H1 (cell line): ENCODE data around the gene ZNF385B. TPM values are rescaled to one million over a fixed set of nuclear protein-coding genes. Genes with fewer than 3 reads are reported as not detected.

Experiments
- CTCF ChIA-PET: fragments of 300-600 bp; sonication (Branson Sonifier 250); formaldehyde crosslinking; loops from one replicate; lab custom pipeline; 2021; ENCODE audit not compliant: partially characterized antibody; lab: Charles Lee
- POLR2A ChIA-PET: fragments of 300-600 bp; sonication (Branson Sonifier 250); formaldehyde crosslinking; loops from one replicate; lab custom pipeline; 2021; ENCODE audit warnings: inconsistent platforms; ENCODE audit not compliant: partially characterized antibody; lab: Charles Lee
- DNase-seq, 2 experiments: peaks; one replicate each; pipeline versions ENCODE4 v3.0.0 to v3.0.0-alpha.2; 2010 to 2022; ENCODE audit warnings: low spot score in 2 of 2, low read depth in 1 of 2, mixed read lengths in 1 of 2
- FAIRE-seq: peaks from 2 replicates; lab custom pipeline; 2011; peaks lifted over from hg19 to GRCh38; lab: Jason Lieb, UNC
- H2AFZ ChIP-seq: 2 replicates; pipeline ENCODE4 v1.8.1; 2012; ENCODE audit warnings: low read length, inconsistent platforms
- H2AK5ac ChIP-seq: 2 replicates; pipeline ENCODE4 v1.6.1; 2013; ENCODE audit warnings: low read depth, low read length
- H2BK120ac ChIP-seq: replicated peaks from 2 replicates; pipeline ENCODE3; 2013; ENCODE audit warnings: low read depth, low read length, inconsistent platforms
- H2BK12ac ChIP-seq: 2 replicates; pipeline ENCODE4 v1.6.1; 2013; ENCODE audit warnings: low read depth, low read length
- H2BK15ac ChIP-seq: 2 replicates; pipeline ENCODE4 v1.6.1; 2013; ENCODE audit warnings: low read length
- H2BK20ac ChIP-seq: 2 replicates; pipeline ENCODE4 v1.6.1; 2013; ENCODE audit warnings: low read length
- H2BK5ac ChIP-seq: 2 replicates; pipeline ENCODE4 v1.6.1; 2013; ENCODE audit warnings: low read depth, low read length
- H3K14ac ChIP-seq: 2 replicates; pipeline ENCODE4 v1.6.1; 2013; ENCODE audit warnings: inconsistent platforms; ENCODE audit not compliant: insufficient read length
- H3K18ac ChIP-seq: 2 replicates; pipeline ENCODE4 v1.6.1; 2013; ENCODE audit warnings: low read length; ENCODE audit errors: extremely low read depth
- H3K23ac ChIP-seq: 2 replicates; pipeline ENCODE4 v1.6.1; 2013; ENCODE audit warnings: inconsistent platforms; ENCODE audit not compliant: insufficient read length
- H3K23me2 ChIP-seq: 2 replicates; pipeline ENCODE4 v1.6.1; 2013; ENCODE audit warnings: low read depth, low read length
- H3K27ac ChIP-seq: 2 replicates; pipeline ENCODE4 v1.6.1; 2011; ENCODE audit warnings: low read depth, low read length, inconsistent platforms
- H3K27me3 ChIP-seq, 4 experiments: replicated peaks in 1 of 4; 1 replicate in 1 of 4; 2 replicates in 3 of 4; pipeline versions ENCODE4 v1.6.1 to v1.8.1; 2011 to 2013; ENCODE audit warnings: low read length in 3 of 4, mild to moderate bottlenecking in 3 of 4, inconsistent platforms in 2 of 4, mixed read lengths in 2 of 4, moderate library complexity in 1 of 4; ENCODE audit not compliant: control insufficient read depth in 3 of 4, insufficient read depth in 3 of 4; ENCODE audit errors: extremely low read depth in 1 of 4
- H3K36me3 ChIP-seq, 4 experiments: 2 replicates each; pipeline versions ENCODE4 v1.6.1 to v1.8.1; 2011 to 2013; ENCODE audit warnings: mild to moderate bottlenecking in 4 of 4, low read length in 3 of 4, moderate library complexity in 2 of 4, control low read depth in 1 of 4, inconsistent platforms in 1 of 4; ENCODE audit not compliant: insufficient read depth in 4 of 4, control insufficient read depth in 2 of 4
- H3K4ac ChIP-seq: replicated peaks from 2 replicates; pipeline ENCODE3; 2013; ENCODE audit warnings: low read length, low read depth, mixed read lengths, inconsistent platforms; ENCODE audit not compliant: insufficient read length
- H3K4me1 ChIP-seq, 4 experiments: replicated peaks in 1 of 4; 1 replicate in 1 of 4; 2 replicates in 3 of 4; pipeline versions ENCODE4 v1.6.1 to v1.8.1; 2011 to 2013; ENCODE audit warnings: low read length in 3 of 4, inconsistent platforms in 2 of 4, mixed read lengths in 1 of 4; ENCODE audit not compliant: insufficient read depth in 4 of 4, control insufficient read depth in 3 of 4
- H3K4me2 ChIP-seq, 2 experiments: 2 replicates each; pipeline versions ENCODE4 v1.6.1 to v1.8.1; 2011 to 2013; ENCODE audit warnings: low read depth in 2 of 2, low read length in 2 of 2, control low read depth in 1 of 2, inconsistent platforms in 1 of 2, mild to moderate bottlenecking in 1 of 2; ENCODE audit not compliant: insufficient read depth in 1 of 2
- H3K4me3 ChIP-seq, 4 experiments: fragments of 200-600, 300-600 bp in 1 of 4; sonication (generic), shearing (Covaris generic), sonication (Bioruptor Twin) in 1 of 4; 2 replicates each; pipeline versions ENCODE4 v1.5.1 to v1.8.1; 2011 to 2016; ENCODE audit warnings: low read length in 4 of 4, low read depth in 3 of 4, control low read depth in 2 of 4, inconsistent platforms in 2 of 4, mild to moderate bottlenecking in 2 of 4, mixed read lengths in 1 of 4, moderate library complexity in 1 of 4; ENCODE audit not compliant: insufficient read depth in 2 of 4; ENCODE audit errors: extremely low read depth in 1 of 4
- H3K56ac ChIP-seq: replicated peaks from 2 replicates; pipeline ENCODE3; 2013; ENCODE audit warnings: low read depth, mild to moderate bottlenecking, mixed read lengths, low read length, inconsistent platforms; ENCODE audit not compliant: insufficient read length
- H3K79me1 ChIP-seq: 2 replicates; pipeline ENCODE4 v1.6.1; 2013; ENCODE audit warnings: low read depth, low read length, control low read depth
- H3K79me2 ChIP-seq, 2 experiments: 2 replicates each; pipeline versions ENCODE4 v1.6.1 to v1.8.1; 2012 to 2013; ENCODE audit warnings: low read length in 2 of 2, mild to moderate bottlenecking in 2 of 2, inconsistent platforms in 1 of 2; ENCODE audit not compliant: insufficient read depth in 2 of 2, control insufficient read depth in 1 of 2
- H3K9ac ChIP-seq, 4 experiments: replicated peaks in 1 of 4; 1 replicate in 1 of 4; 2 replicates in 3 of 4; pipeline versions ENCODE4 v1.6.1 to v1.8.1; 2011 to 2013; ENCODE audit warnings: low read depth in 3 of 4, low read length in 3 of 4, control low read depth in 2 of 4, mild to moderate bottlenecking in 2 of 4, moderate library complexity in 2 of 4, inconsistent platforms in 1 of 4; ENCODE audit errors: extremely low read depth in 1 of 4
- H3K9me3 ChIP-seq, 2 experiments: 2 replicates each; pipeline versions ENCODE4 v1.6.1 to v1.8.1; 2012 to 2013; ENCODE audit warnings: mild to moderate bottlenecking in 2 of 2, moderate library complexity in 2 of 2, control low read depth in 1 of 2, inconsistent platforms in 1 of 2, low read depth in 1 of 2, low read length in 1 of 2, mixed read lengths in 1 of 2; ENCODE audit not compliant: insufficient read depth in 2 of 2
- H4K20me1 ChIP-seq, 2 experiments: replicated peaks in 1 of 2; 2 replicates each; pipeline versions ENCODE3 to v1.8.1; 2011 to 2013; ENCODE audit warnings: inconsistent platforms in 2 of 2, low read length in 2 of 2, mild to moderate bottlenecking in 1 of 2; ENCODE audit not compliant: insufficient read depth in 2 of 2, control insufficient read depth in 1 of 2
- H4K5ac ChIP-seq: 2 replicates; pipeline ENCODE4 v1.6.1; 2013; ENCODE audit warnings: low read length, low read depth, mixed read lengths, inconsistent platforms; ENCODE audit not compliant: insufficient read length
- H4K8ac ChIP-seq: 2 replicates; pipeline ENCODE4 v1.8.0; 2013; ENCODE audit warnings: mild to moderate bottlenecking, moderate library complexity, low read length, inconsistent platforms; ENCODE audit not compliant: insufficient read depth; ENCODE audit errors: extremely low read depth
- H4K91ac ChIP-seq: replicated peaks from 2 replicates; pipeline ENCODE3; 2013; ENCODE audit warnings: low read length, mixed read lengths, inconsistent platforms; ENCODE audit not compliant: insufficient read length
- ASH2L ChIP-seq: fragments of 200-600, 300-600 bp; sonication (generic); IDR thresholded peaks from one replicate; pipeline ENCODE4 v1.7.1; 2017; ENCODE audit warnings: low read length
- CEBPB ChIP-seq: IDR thresholded peaks from 2 replicates; pipeline ENCODE4 v1.6.1; 2012; ENCODE audit warnings: low read depth, low read length
- CHD1 ChIP-seq: IDR thresholded peaks from 2 replicates; pipeline ENCODE4 v1.6.1; 2012; ENCODE audit warnings: low read depth, low read length, improper control_type of control experiment
- EGR1 ChIP-seq: IDR thresholded peaks from 2 replicates; pipeline ENCODE4 v1.6.1; 2011; ENCODE audit warnings: low read depth, low read length, borderline replicate concordance
- POU5F1 ChIP-seq: IDR thresholded peaks from 2 replicates; pipeline ENCODE4 v1.6.1; 2011; ENCODE audit warnings: low read depth, mild to moderate bottlenecking, low read length, moderate library complexity
- RAD21 ChIP-seq, 2 experiments: IDR thresholded peaks in 1 of 2; conservative IDR thresholded peaks in 1 of 2; 2 replicates each; pipeline ENCODE4 v1.6.1; 2011; ENCODE audit warnings: low read depth in 2 of 2, low read length in 2 of 2, improper control_type of control experiment in 1 of 2, inconsistent platforms in 1 of 2, mild to moderate bottlenecking in 1 of 2, moderate library complexity in 1 of 2
- SIRT6 ChIP-seq: IDR thresholded peaks from one replicate; pipeline ENCODE4 v1.7.1; 2012; ENCODE audit warnings: low read length, inconsistent platforms
- SP1 ChIP-seq: IDR thresholded peaks from 2 replicates; pipeline ENCODE4 v1.6.1; 2011; ENCODE audit warnings: low read depth, low read length
- SUZ12 ChIP-seq: fragments of 200-600 bp; sonication (generic); IDR thresholded peaks from 2 replicates; pipeline ENCODE4 v1.6.1; 2012; ENCODE audit warnings: mild to moderate bottlenecking, inconsistent platforms, low read length, moderate library complexity, mixed read lengths
- TEAD4 ChIP-seq: IDR thresholded peaks from 2 replicates; pipeline ENCODE4 v1.6.1; 2012; ENCODE audit warnings: low read depth, low read length, inconsistent platforms, mixed read lengths
- WGBS, 2 experiments: shearing (Covaris generic) in 1 of 2; methylation state at CpG; one replicate each; pipeline versions ENCODE4 v1.1.6 to v1.1.7; 2013 to 2015; ENCODE audit warnings: low lambda C conversion rate in 2 of 2, mixed read lengths in 2 of 2, inconsistent platforms in 1 of 2, low coverage in 1 of 2, missing lambda C conversion rate in 1 of 2; ENCODE audit not compliant: insufficient replicate concordance in 2 of 2, insufficient coverage in 1 of 2, insufficient read length in 1 of 2; ENCODE audit errors: extremely low coverage in 1 of 2, missing lambda C conversion rate in 1 of 2; 5-methylcytosine and 5-hydroxymethylcytosine counted together
- polyA plus RNA-seq, 7 experiments: library from polyadenylated mRNA; depleted of rRNA in 3 of 7; stranded (reverse) in 5 of 7; unstranded in 2 of 7; fragments of >200 nt in 5 of 7; fragments of 200-250 nt in 2 of 7; gene quantifications; 1 replicate in 5 of 7; 2 replicates in 1 of 7; 4 replicates in 1 of 7; pipeline versions ENCODE4 v1.2.1 to v1.2.3, GENCODE V29; 2011 to 2013; ENCODE audit warnings: missing spikeins in 2 of 7, mixed read lengths in 2 of 7
- total RNA-seq: library from RNA; stranded (reverse); fragmentation: NEBNext Ultra II Directional; extraction: Animal tissue kit (Norgen Biotek cat#: 25700); gene quantifications from 2 replicates; pipeline ENCODE4 v1.2.1, GENCODE V29; 2021
- TF ChIP-seq, protein P1 (sequence below): IDR thresholded peaks from 2 replicates; pipeline ENCODE4 v1.6.1; 2011; ENCODE audit warnings: low read length, improper control_type of control experiment

Gene ZNF385B
- total and polyA plus RNA-seq, 2 of the 8 experiments (the other 6 are each of a cell fraction or from before 2014, with no cell fraction given) = 1.1 to 3.7 TPM

DNA sequence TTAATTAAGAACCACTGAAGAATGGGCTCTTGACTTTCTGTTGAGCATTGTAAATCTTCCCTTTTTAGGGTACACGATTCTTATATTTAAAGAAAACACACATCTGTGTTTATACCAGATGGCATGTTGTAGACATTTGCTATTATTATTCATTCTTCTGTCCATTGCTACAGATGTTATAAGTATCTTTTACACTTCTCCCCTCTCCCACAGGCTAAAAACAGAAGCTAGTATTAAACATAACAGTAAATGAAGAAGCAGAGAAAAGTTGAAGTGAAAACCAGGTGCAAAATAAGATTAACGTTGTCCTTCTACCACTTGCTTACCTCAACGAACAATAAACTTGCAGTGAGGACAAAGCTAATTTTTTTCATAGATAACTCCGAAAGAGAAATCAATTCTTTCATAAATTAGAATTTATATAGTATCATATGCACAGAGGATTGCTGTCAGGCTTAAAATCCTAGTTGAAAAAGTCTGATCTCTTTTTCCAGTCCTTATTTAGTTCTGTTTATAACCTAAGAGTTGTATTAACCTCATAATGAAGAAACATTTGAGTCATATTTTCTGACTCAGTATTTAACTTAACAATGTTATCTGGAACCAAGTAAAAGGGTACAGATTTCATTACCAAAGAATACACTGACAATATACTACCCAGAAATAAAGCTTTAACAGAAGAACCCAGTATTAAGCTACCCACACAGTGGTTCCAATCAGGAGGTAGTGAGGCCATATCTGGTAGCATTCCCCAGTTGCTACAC lies 16.4 kb upstream of the ZNF385B start:
- no peak overlapping the region for H2BK20ac ChIP-seq
- H3K4ac ChIP-seq = no peak overlapping the region
- H2BK5ac ChIP-seq = no peak overlapping the region
- H4K20me1 ChIP-seq = no peaks in the 10 kb centered on the region
- no peak overlapping the region for H3K27ac ChIP-seq
- no peaks in the 10 kb centered on the region for H3K4me1 ChIP-seq
- H3K4me3 ChIP-seq = no peak overlapping the region
- no peak overlapping the region for H3K4me2 ChIP-seq
- H2AFZ ChIP-seq = no peak overlapping the region
- no peak overlapping the region for H2BK12ac ChIP-seq
- DNase-seq (no peak), FAIRE-seq (no peak)
- no peak overlapping the region for H3K56ac ChIP-seq
- H3K9ac ChIP-seq = no peak overlapping the region
- no peak overlapping the region for H4K91ac ChIP-seq
- H3K9me3 ChIP-seq = no peaks in the 10 kb centered on the region
- no peaks in the 10 kb centered on the region for H3K79me1 ChIP-seq
- no peak overlapping the region for H3K14ac ChIP-seq
- no peak overlapping the region for H2BK15ac ChIP-seq
- H3K23me2 ChIP-seq = no peaks in the 10 kb centered on the region
- H3K36me3 ChIP-seq = no peaks in the 10 kb centered on the region
- no peak overlapping the region for H2BK120ac ChIP-seq
- H3K18ac ChIP-seq = no peak overlapping the region
- POLR2A ChIA-PET = no interaction called here
- no peaks in the 10 kb centered on the region for H3K79me2 ChIP-seq
- 91% methylated on average over 4 of the region's 4 CpGs; no CpG with 5 or more reads in 1 of the 2 experiments for WGBS, 2 experiments
- no peak overlapping the region for H3K23ac ChIP-seq
- no peak overlapping the region for H4K5ac ChIP-seq
- peaks cover 0 to 1% (median 0%) of the 10 kb centered on the region in 4 experiments; a peak in 1 of 7 replicates for H3K27me3 ChIP-seq
- CTCF ChIA-PET = interaction anchor here (2.4 kb wide), 1 partner anchor 21 kb away, joined by 11 read pairs; no protein-coding TSS in a partner anchor
- no peak overlapping the region for H2AK5ac ChIP-seq
- no peak overlapping the region for H4K8ac ChIP-seq
- no peak for TF ChIP-seq POU5F1
- TF ChIP-seq, protein P1, sequence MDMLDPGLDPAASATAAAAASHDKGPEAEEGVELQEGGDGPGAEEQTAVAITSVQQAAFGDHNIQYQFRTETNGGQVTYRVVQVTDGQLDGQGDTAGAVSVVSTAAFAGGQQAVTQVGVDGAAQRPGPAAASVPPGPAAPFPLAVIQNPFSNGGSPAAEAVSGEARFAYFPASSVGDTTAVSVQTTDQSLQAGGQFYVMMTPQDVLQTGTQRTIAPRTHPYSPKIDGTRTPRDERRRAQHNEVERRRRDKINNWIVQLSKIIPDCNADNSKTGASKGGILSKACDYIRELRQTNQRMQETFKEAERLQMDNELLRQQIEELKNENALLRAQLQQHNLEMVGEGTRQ = no peak
- TF ChIP-seq SUZ12 = no peak
- no peak for TF ChIP-seq ASH2L
- no peak for TF ChIP-seq CHD1
- TF ChIP-seq SIRT6 = no peak
- TF ChIP-seq EGR1 = no peak
- TF ChIP-seq CEBPB = no peak
- TF ChIP-seq SP1 = no peak
- TF ChIP-seq RAD21 (IDR thresholded peaks at IDR 0.05 in 1 of 2, conservative IDR thresholded peaks at IDR 0.05 in 1 of 2; ENCODE audit: low read depth in 2 of 2, low read length in 2 of 2) = no peak
- no peak for TF ChIP-seq TEAD4
